HEK293 (cell line): ENCODE results near the gene EIF4E1B.
A peak's percentile ranks its signal among the peaks of the same experiment; 100 is the strongest.

ENCODE experiments used
- CTCF ChIA-PET: fragments of 350-600 bp; formaldehyde crosslinking; extraction: SDS; loops from one replicate; lab custom pipeline; 2021; ENCODE audit warnings: antibody characterized with exemption; lab: Yijun Ruan, JAX
- POLR2A ChIA-PET: fragments of 300-600 bp; formaldehyde crosslinking; extraction: SDS; loops from one replicate; lab custom pipeline; 2020; ENCODE audit warnings: antibody characterized with exemption, inconsistent platforms; lab: Yijun Ruan, JAX
- H3K27ac ChIP-seq: fragments of 200-500 bp; sonication (Bioruptor generic); 2 replicates; pipeline ENCODE4 v1.5.1; 2014; ENCODE audit warnings: low read depth, low read length, control low read depth, inconsistent platforms; ENCODE audit errors: extremely low read depth
- H3K36me3 ChIP-seq, 2 experiments: fragments of 200-500 bp in 1 of 2; sonication (Bioruptor generic) in 1 of 2; 1 replicate in 1 of 2; 2 replicates in 1 of 2; pipeline ENCODE4 v1.5.1; 2014 to 2017; ENCODE audit warnings: inconsistent platforms in 2 of 2, low read length in 2 of 2; ENCODE audit not compliant: control insufficient read depth in 2 of 2, insufficient read depth in 1 of 2
- H3K4me1 ChIP-seq: fragments of 200-500 bp; sonication (Bioruptor generic); 2 replicates; pipeline ENCODE4 v1.5.1; 2014; ENCODE audit warnings: mild to moderate bottlenecking, low read length, inconsistent platforms; ENCODE audit not compliant: control insufficient read depth, insufficient read depth
- H3K4me3 ChIP-seq: 2 replicates; pipeline ENCODE4 v1.5.1; 2011; ENCODE audit warnings: low read depth, mild to moderate bottlenecking, control low read depth, low read length, moderate library complexity
- H3K9me3 ChIP-seq: fragments of 200-500 bp; sonication (Bioruptor generic); 2 replicates; pipeline ENCODE4 v1.5.1; 2014; ENCODE audit warnings: low read depth, low read length, inconsistent platforms; ENCODE audit not compliant: control insufficient read depth, insufficient read depth
- AEBP2 ChIP-seq: fragments of 450-650 bp; formaldehyde crosslinking; IDR thresholded peaks from 2 replicates; pipeline ENCODE4 v1.5.1; 2016; ENCODE audit warnings: missing biosample characterization, missing genetic modification characterization, borderline replicate concordance
- ATF2 ChIP-seq: fragments of 450-650 bp; formaldehyde crosslinking; IDR thresholded peaks from 2 replicates; pipeline ENCODE4 v1.5.1; 2016; ENCODE audit warnings: missing biosample characterization, missing genetic modification characterization, low read depth
- HIC1 ChIP-seq: fragments of 450-650 bp; formaldehyde crosslinking; IDR thresholded peaks from 2 replicates; pipeline ENCODE4 v1.5.1; 2016; ENCODE audit warnings: missing biosample characterization, missing genetic modification characterization
- KLF16 ChIP-seq: fragments of 450-650 bp; formaldehyde crosslinking; IDR thresholded peaks from 2 replicates; pipeline ENCODE4 v1.5.1; 2017; ENCODE audit warnings: missing biosample characterization, missing genetic modification characterization
- KLF17 ChIP-seq: fragments of 450-650 bp; formaldehyde crosslinking; IDR thresholded peaks from 2 replicates; pipeline ENCODE4 v1.5.1; 2016; ENCODE audit warnings: missing biosample characterization, missing genetic modification characterization
- KLF8 ChIP-seq: fragments of 450-650 bp; formaldehyde crosslinking; IDR thresholded peaks from 2 replicates; pipeline ENCODE4 v1.5.1; 2016; ENCODE audit warnings: missing biosample characterization, missing genetic modification characterization
- PBX3 ChIP-seq: sonication (generic); formaldehyde crosslinking; IDR thresholded peaks from 2 replicates; pipeline ENCODE4 v1.8.1; 2022; ENCODE audit warnings: mild to moderate bottlenecking, moderate library complexity, missing genetic modification reagents
- SCRT1 ChIP-seq: fragments of 450-650 bp; formaldehyde crosslinking; IDR thresholded peaks from 2 replicates; pipeline ENCODE4 v1.5.1; 2016; ENCODE audit warnings: missing biosample characterization, missing genetic modification characterization, borderline replicate concordance
- ZBTB11 ChIP-seq: fragments of 450-650 bp; formaldehyde crosslinking; conservative IDR thresholded peaks from 2 replicates; pipeline ENCODE4 v1.5.1; 2016; ENCODE audit warnings: low read depth, missing biosample characterization, missing genetic modification characterization
- ZBTB6 ChIP-seq: fragments of 450-650 bp; formaldehyde crosslinking; IDR thresholded peaks from 2 replicates; pipeline ENCODE4 v1.5.1; 2017; ENCODE audit warnings: missing biosample characterization, missing genetic modification characterization
- ZNF501 ChIP-seq: fragments of 450-650 bp; formaldehyde crosslinking; IDR thresholded peaks from 2 replicates; pipeline ENCODE4 v1.5.1; 2016; ENCODE audit warnings: missing biosample characterization, missing genetic modification characterization
- ZNF621 ChIP-seq: fragments of 450-650 bp; formaldehyde crosslinking; IDR thresholded peaks from 2 replicates; pipeline ENCODE4 v1.5.1; 2017; ENCODE audit warnings: missing biosample characterization, missing genetic modification characterization
- ZNF670 ChIP-seq: fragments of 450-650 bp; formaldehyde crosslinking; IDR thresholded peaks from 2 replicates; pipeline ENCODE4 v1.5.1; 2016; ENCODE audit warnings: missing biosample characterization, missing genetic modification characterization, low read depth
- ZSCAN23 ChIP-seq: fragments of 450-650 bp; formaldehyde crosslinking; IDR thresholded peaks from 2 replicates; pipeline ENCODE4 v1.5.1; 2016; ENCODE audit warnings: missing biosample characterization, missing genetic modification characterization

The EIF4E1B gene

GRCh38 chr5:176674799-176675198 lies 44.3 kb downstream of the EIF4E1B start:
- H3K36me3 ChIP-seq = no peaks in the 10 kb centered on the region
- CTCF ChIA-PET = interaction anchor here (0.6 to 1.2 kb wide), 3 partner anchors 14 to 158 kb away, joined by 3 to 6 read pairs (median 5); no protein-coding TSS in a partner anchor
- H3K4me3 ChIP-seq = no peak overlapping the region
- no peak for TF ChIP-seq ZSCAN23 (tag by site-specific recombination)
- TF ChIP-seq KLF17 (tag by site-specific recombination) = no peak
- no peak for TF ChIP-seq ZBTB11
- no peak for TF ChIP-seq PBX3 (CRISPR knock-in tag)
- TF ChIP-seq ZNF501 (tag by site-specific recombination) = no peak
- no peak for TF ChIP-seq AEBP2 (tag by site-specific recombination)
- TF ChIP-seq SCRT1 = no peak
- TF ChIP-seq ZNF621 = no peak
- no peak for TF ChIP-seq HIC1 (tag by site-specific recombination)
- no peak for TF ChIP-seq KLF16 (tag by site-specific recombination)
- no peak for TF ChIP-seq ATF2 (tag by site-specific recombination)
- TF ChIP-seq ZNF670 = no peak
- H3K4me1 ChIP-seq = no peaks in the 10 kb centered on the region
- H3K27ac ChIP-seq = no peak overlapping the region
- POLR2A ChIA-PET = no interaction called here
- H3K9me3 ChIP-seq = no peaks in the 10 kb centered on the region

GRCh38 chr5:176675676-176676360 lies 45.3 kb downstream of the EIF4E1B start:
- H3K9me3 ChIP-seq = no peaks in the 10 kb centered on the region
- H3K4me3 ChIP-seq = no peak overlapping the region
- CTCF ChIA-PET = interaction anchor here (0.6 to 1.2 kb wide), 3 partner anchors 15 to 133 kb away, joined by 6 to 7 read pairs (median 6); no protein-coding TSS in a partner anchor
- no peaks in the 10 kb centered on the region for H3K4me1 ChIP-seq
- POLR2A ChIA-PET = no interaction called here
- H3K36me3 ChIP-seq = no peaks in the 10 kb centered on the region
- peak; percentile 55; the same call in 1 of the 2 replicates for TF ChIP-seq ZBTB6 (tag by site-specific recombination)
- TF ChIP-seq KLF8 (tag by site-specific recombination) = no peak
- no peak overlapping the region for H3K27ac ChIP-seq
